SHP77 treated with DMSO at 0.1 percent for 48 hours (cell line): Measurements from ENCODE around the gene MBD3.
"Not testable (repeated sequence)": the region's sequence is repeated elsewhere in the genome, so short reads cannot be mapped to it uniquely, and the experiment has no call there.

Experiments used
- DNase-seq: peaks from one replicate; lab custom pipeline; 2025; lab: John Stamatoyannopoulos, UW

MBD3 gene

GRCh38 chr19:1538978-1539377 lies 53.7 kb downstream of the MBD3 start:
- DNase-seq = no peak

GRCh38 chr19:1535699-1536098 lies 57.0 kb downstream of the MBD3 start:
- not testable (repeated sequence) for DNase-seq

- DNase-seq = no peak
Observed at GRCh38 chr19:1534972-1535371, 57.7 kb downstream of the MBD3 start.

- DNase-seq = no peak
Observed at GRCh38 chr19:1533510-1534150, 59.0 kb downstream of the MBD3 start.

GRCh38 chr19:1532003-1532402 lies 60.7 kb downstream of the MBD3 start:
- no peak for DNase-seq

GRCh38 chr19:1531587-1531986 lies 61.1 kb downstream of the MBD3 start:
- no peak for DNase-seq

- DNase-seq = not testable (repeated sequence)
Observed at GRCh38 chr19:1530856-1531255, 61.8 kb downstream of the MBD3 start.

GRCh38 chr19:1529430-1529816 lies 63.2 kb downstream of the MBD3 start:
- no peak for DNase-seq

- DNase-seq = no peak
Observed at GRCh38 chr19:1528596-1529429, 63.9 kb downstream of the MBD3 start.

GRCh38 chr19:1527650-1528309 lies 64.9 kb downstream of the MBD3 start:
- DNase-seq = no peak

GRCh38 chr19:1526979-1527649 lies 65.6 kb downstream of the MBD3 start:
- no peak for DNase-seq

- DNase-seq = no peak
Observed at GRCh38 chr19:1526066-1526778, 66.4 kb downstream of the MBD3 start.

- no peak for DNase-seq
Observed at GRCh38 chr19:1525343-1525742, 67.3 kb downstream of the MBD3 start.

GRCh38 chr19:1524972-1525325 lies 67.7 kb downstream of the MBD3 start:
- no peak for DNase-seq

- DNase-seq = no peak
Observed at GRCh38 chr19:1524287-1524971, 68.2 kb downstream of the MBD3 start.
